GM23248 (cell line): ENCODE data around the gene JSRP1. TPM values are rescaled to one million over a fixed set of nuclear protein-coding genes. Genes with fewer than 3 reads are reported as not detected.

ENCODE experiments used
- DNase-seq: peaks from one replicate; pipeline ENCODE4 v3.0.0-alpha.2; 2015
- H2AFZ ChIP-seq: fragments of 200-600 bp; sonication (generic); 2 replicates; pipeline ENCODE4 v1.6.1; 2016; ENCODE audit warnings: antibody characterized with exemption
- H3F3A ChIP-seq: fragments of 200-600 bp; sonication (generic); 2 replicates; pipeline ENCODE4 v1.6.1; 2016; ENCODE audit warnings: mild to moderate bottlenecking, antibody characterized with exemption, mixed run types; ENCODE audit not compliant: insufficient read depth
- H3K27ac ChIP-seq: fragments of 200-600 bp; sonication (generic); 2 replicates; pipeline ENCODE4 v1.5.1; 2016; ENCODE audit warnings: mild to moderate bottlenecking
- H3K27me3 ChIP-seq: fragments of 200-600 bp; sonication (generic); replicated peaks from 2 replicates; pipeline ENCODE4 v1.6.1; 2016; ENCODE audit warnings: mild to moderate bottlenecking; ENCODE audit not compliant: insufficient read depth
- H3K36me3 ChIP-seq: fragments of 200-600 bp; sonication (generic); 2 replicates; pipeline ENCODE4 v1.6.1; 2016; ENCODE audit warnings: low read depth, mild to moderate bottlenecking
- H3K4me1 ChIP-seq: fragments of 200-600 bp; sonication (generic); 2 replicates; pipeline ENCODE4 v1.6.1; 2016; ENCODE audit warnings: mild to moderate bottlenecking; ENCODE audit not compliant: insufficient read depth
- H3K4me2 ChIP-seq: fragments of 200-600 bp; sonication (generic); one replicate; pipeline ENCODE4 v1.6.1; 2016; ENCODE audit warnings: mild to moderate bottlenecking; ENCODE audit not compliant: unreplicated experiment
- H3K4me3 ChIP-seq: fragments of 200-600 bp; sonication (generic); 2 replicates; pipeline ENCODE4 v1.5.1; 2016; ENCODE audit warnings: mild to moderate bottlenecking
- H3K79me2 ChIP-seq: fragments of 200-600 bp; sonication (generic); 2 replicates; pipeline ENCODE4 v1.6.1; 2016; ENCODE audit warnings: mild to moderate bottlenecking; ENCODE audit not compliant: insufficient read depth
- H3K9ac ChIP-seq: fragments of 200-600 bp; sonication (generic); 2 replicates; pipeline ENCODE4 v1.6.1; 2016; ENCODE audit warnings: mild to moderate bottlenecking
- H3K9me2 ChIP-seq: fragments of 200-600 bp; sonication (generic); 2 replicates; pipeline ENCODE4 v1.6.1; 2016; ENCODE audit warnings: mixed run types, mild to moderate bottlenecking, moderate library complexity; ENCODE audit not compliant: insufficient read depth
- H3K9me3 ChIP-seq: fragments of 200-600 bp; sonication (generic); one replicate; pipeline ENCODE4 v1.6.1; 2017; ENCODE audit warnings: low read depth
- H4K20me1 ChIP-seq: fragments of 200-600 bp; sonication (generic); 2 replicates; pipeline ENCODE4 v1.6.0; 2016; ENCODE audit not compliant: insufficient read depth
- EZH2 ChIP-seq: fragments of 200-600 bp; sonication (generic); IDR thresholded peaks from 2 replicates; pipeline ENCODE4 v1.6.1; 2018; ENCODE audit warnings: antibody characterized with exemption, mild to moderate bottlenecking; ENCODE audit not compliant: insufficient read depth, poor library complexity, severe bottlenecking
- EZH2phosphoT487 ChIP-seq: fragments of 200-600 bp; sonication (generic); IDR thresholded peaks from 2 replicates; pipeline ENCODE4 v1.6.1; 2018; ENCODE audit warnings: antibody characterized with exemption, moderate library complexity, mild to moderate bottlenecking, low read depth; ENCODE audit not compliant: insufficient read depth
- WGBS, 2 experiments: methylation state at CpG; one replicate each; pipeline ENCODE4 v1.1.6; 2015 to 2017; ENCODE audit warnings: low lambda C conversion rate in 2 of 2, low coverage in 1 of 2; ENCODE audit errors: missing lambda C conversion rate in 2 of 2; 5-methylcytosine and 5-hydroxymethylcytosine counted together
- in situ Hi-C: fragments of 300-500 bp; cut with MboI; formaldehyde crosslinking; loops from 2 replicates; pipeline ENCODE4 v1.15.0; 2020
- polyA plus RNA-seq: library from polyadenylated mRNA; unstranded; fragments of >200 nt; fragmentation: Nextera tagmentation; extraction: Ambion mirVana; gene quantifications from 2 replicates; pipeline ENCODE4 v1.2.1, GENCODE V29; 2016
- total RNA-seq: library from RNA; depleted of rRNA; stranded (reverse); fragments of >200 nt; shearing (Covaris generic); gene quantifications from 2 replicates; pipeline ENCODE4 v1.2.3, GENCODE V29; 2014

Gene JSRP1
- total and polyA plus RNA-seq, 2 experiments from 2014 or later, result not detected

- peaks cover 6% of the 10 kb centered on the region for H3F3A ChIP-seq
- H3K9ac ChIP-seq, result no peak overlapping the region
- H2AFZ ChIP-seq, result no peak overlapping the region
- H3K27ac ChIP-seq, result no peak overlapping the region
- peaks cover 21% of the 10 kb centered on the region for H3K79me2 ChIP-seq
- H3K27me3 ChIP-seq, result no peaks in the 10 kb centered on the region
- H3K4me3 ChIP-seq, result no peak overlapping the region
- 78 to 85% methylated on average over 14 to 25 of the region's 33 CpGs for WGBS, 2 experiments
- H3K4me2 ChIP-seq, result no peak overlapping the region
- no peaks in the 10 kb centered on the region for H3K9me2 ChIP-seq
- no peaks in the 10 kb centered on the region for H3K9me3 ChIP-seq
- H3K36me3 ChIP-seq, result no peaks in the 10 kb centered on the region
- peak; percentile 16 for DNase-seq
- peaks cover 8% of the 10 kb centered on the region for H4K20me1 ChIP-seq
- no peak for TF ChIP-seq EZH2
- TF ChIP-seq EZH2phosphoT487, result no peak
- in situ Hi-C loops, result no loop called here
- H3K4me1 ChIP-seq, result peaks cover 4% of the 10 kb centered on the region
Observed at GRCh38 chr19:2278459-2279158, 22.4 kb upstream of the JSRP1 start.

GRCh38 chr19:2277138-2277537 is 20.9 kb upstream of the JSRP1 start:
- no peak for TF ChIP-seq EZH2phosphoT487
- no peak for TF ChIP-seq EZH2
- Histone ChIP-seq H3K9ac (no peak overlapping the region), H3K36me3 (no peaks in the 10 kb centered on the region; the same call in 1 of the 2 replicates), H4K20me1 (peaks cover 11% of the 10 kb centered on the region), H3F3A (peaks cover 6% of the 10 kb centered on the region), H3K4me2 (no peak overlapping the region), H3K4me3 (no peak overlapping the region), H2AFZ (no peak overlapping the region), H3K9me2 (no peaks in the 10 kb centered on the region), H3K27ac (no peak overlapping the region), H3K4me1 (peaks cover 12% of the 10 kb centered on the region), H3K79me2 (peaks cover 35% of the 10 kb centered on the region), H3K9me3 (no peaks in the 10 kb centered on the region), H3K27me3 (no peaks in the 10 kb centered on the region)
- WGBS, 2 experiments, result 80% methylated on average over 9 of the region's 9 CpGs
- no peak for DNase-seq
- in situ Hi-C loops, result no loop called here

GRCh38 chr19:2276429-2276986 is 20.3 kb upstream of the JSRP1 start:
- Histone ChIP-seq H3K79me2 (peaks cover 42% of the 10 kb centered on the region), H3K27ac (no peak overlapping the region), H3K4me2 (no peak overlapping the region), H2AFZ (no peak overlapping the region), H4K20me1 (peaks cover 15% of the 10 kb centered on the region), H3K9ac (no peak overlapping the region), H3K36me3 (no peaks in the 10 kb centered on the region; the same call in 1 of the 2 replicates), H3K9me2 (no peaks in the 10 kb centered on the region), H3K9me3 (no peaks in the 10 kb centered on the region), H3K4me3 (no peak overlapping the region), H3K27me3 (no peaks in the 10 kb centered on the region), H3K4me1 (peaks cover 12% of the 10 kb centered on the region), H3F3A (peaks cover 6% of the 10 kb centered on the region)
- no peak for DNase-seq
- TF ChIP-seq EZH2 (no peak), EZH2phosphoT487 (no peak)
- WGBS, 2 experiments, result 94 to 97% methylated on average over 21 to 28 of the region's 28 CpGs
- in situ Hi-C loops, result no loop called here

GRCh38 chr19:2275588-2276428 is 19.6 kb upstream of the JSRP1 start:
- no peak overlapping the region for H3K9ac ChIP-seq

More at GRCh38 chr19:2275588-2276428, 19.6 kb upstream of the JSRP1 start:
- no peak overlapping the region for H3K4me3 ChIP-seq
- H3K27ac ChIP-seq, result no peak overlapping the region
- no peaks in the 10 kb centered on the region for H3K27me3 ChIP-seq
- in situ Hi-C loops, result no loop called here
- H3K4me1 ChIP-seq, result peaks cover 12% of the 10 kb centered on the region
- no peaks in the 10 kb centered on the region for H3K9me3 ChIP-seq
- H3K36me3 ChIP-seq, result no peaks in the 10 kb centered on the region; the same call in 1 of the 2 replicates
- WGBS, 2 experiments, result 95 to 97% methylated on average over 41 to 74 of the region's 74 CpGs
- H3K79me2 ChIP-seq, result peaks cover 49% of the 10 kb centered on the region
- TF ChIP-seq EZH2, result no peak
- TF ChIP-seq EZH2phosphoT487, result no peak
- H4K20me1 ChIP-seq, result peaks cover 15% of the 10 kb centered on the region
- H3K4me2 ChIP-seq, result no peak overlapping the region
- H3K9me2 ChIP-seq, result no peaks in the 10 kb centered on the region
- no peak overlapping the region for H2AFZ ChIP-seq
- DNase-seq, result no peak
- H3F3A ChIP-seq, result peaks cover 6% of the 10 kb centered on the region
